ENCODE results near the gene MGAT4C. TPM values are rescaled to one million over a fixed set of nuclear protein-coding genes. Genes with fewer than 3 reads are reported as not detected.

MGAT4C gene
- total RNA-seq, 1 donor from 2014 or later = not detected

GRCh38 chr12:86018361-86018760 is 237.8 kb downstream of the MGAT4C start:
- no peak overlapping the region for H3K27ac Mint-ChIP-seq
- no peaks in the 10 kb centered on the region for H3K9me3 ChIP-seq (ENCODE audit: low read depth)
- no peaks in the 10 kb centered on the region for H3K79me2 ChIP-seq (ENCODE audit: low read depth)
- no peaks in the 10 kb centered on the region for H3K4me1 ChIP-seq
- no peaks in the 10 kb centered on the region for H4K20me1 ChIP-seq (ENCODE audit: low read depth)
- H3K4me1 Mint-ChIP-seq = no peaks in the 10 kb centered on the region
- H3K4me3 ChIP-seq = no peak overlapping the region
- no peak overlapping the region for H3K4me2 ChIP-seq
- H3K27ac ChIP-seq = no peak overlapping the region
- H3K9me3 Mint-ChIP-seq = no peaks in the 10 kb centered on the region
- H3K9ac ChIP-seq = no peak overlapping the region
- no peak overlapping the region for H2AFZ ChIP-seq (replicated peaks)
- no peaks in the 10 kb centered on the region for H3F3A ChIP-seq (ENCODE audit: low read depth)
- H3K27me3 Mint-ChIP-seq (ENCODE audit: insufficient read depth, low read depth) = peaks cover 3% of the 10 kb centered on the region
- TF ChIP-seq EZH2phosphoT487 (IDR thresholded peaks at IDR 0.05) (no peak), EZH2 (IDR thresholded peaks at IDR 0.05) (no peak), CTCF (IDR thresholded peaks at IDR 0.05) (no peak)
- no peak for DNase-seq (ENCODE audit: low spot score)
- H3K4me3 Mint-ChIP-seq = no peak overlapping the region
- no peaks in the 10 kb centered on the region for H3K36me3 ChIP-seq
- no peaks in the 10 kb centered on the region for H3K27me3 ChIP-seq
- H3K36me3 Mint-ChIP-seq = no peaks in the 10 kb centered on the region

GRCh38 chr12:86015026-86015425 is 241.2 kb downstream of the MGAT4C start:
- H3K27me3 ChIP-seq = no peaks in the 10 kb centered on the region
- H2AFZ ChIP-seq (replicated peaks) = no peak overlapping the region
- DNase-seq (ENCODE audit: low spot score) = no peak
- H3F3A ChIP-seq (ENCODE audit: low read depth) = no peaks in the 10 kb centered on the region
- H4K20me1 ChIP-seq (ENCODE audit: low read depth) = no peaks in the 10 kb centered on the region
- TF ChIP-seq EZH2phosphoT487 (IDR thresholded peaks at IDR 0.05) = no peak
- TF ChIP-seq EZH2 (IDR thresholded peaks at IDR 0.05) = no peak
- TF ChIP-seq CTCF (IDR thresholded peaks at IDR 0.05) = no peak
- H3K4me1 Mint-ChIP-seq = no peaks in the 10 kb centered on the region
- no peaks in the 10 kb centered on the region for H3K9me3 ChIP-seq (ENCODE audit: low read depth)
- H3K9ac ChIP-seq = no peak overlapping the region
- H3K27ac ChIP-seq = no peak overlapping the region
- no peak overlapping the region for H3K4me3 ChIP-seq
- no peaks in the 10 kb centered on the region for H3K36me3 Mint-ChIP-seq
- no peaks in the 10 kb centered on the region for H3K79me2 ChIP-seq (ENCODE audit: low read depth)
- no peak overlapping the region for H3K27ac Mint-ChIP-seq
- no peaks in the 10 kb centered on the region for H3K4me1 ChIP-seq
- no peak overlapping the region for H3K4me3 Mint-ChIP-seq
- H3K27me3 Mint-ChIP-seq (ENCODE audit: insufficient read depth, low read depth) = peaks cover 3% of the 10 kb centered on the region
- no peak overlapping the region for H3K4me2 ChIP-seq
- no peaks in the 10 kb centered on the region for H3K36me3 ChIP-seq
- no peaks in the 10 kb centered on the region for H3K9me3 Mint-ChIP-seq

GRCh38 chr12:86006727-86007126 is 249.5 kb downstream of the MGAT4C start:
- Histone ChIP-seq H2AFZ (replicated peaks) (no peak overlapping the region), H3K79me2 (ENCODE audit: low read depth) (no peaks in the 10 kb centered on the region), H3K4me3 (no peak overlapping the region), H3K4me1 (no peaks in the 10 kb centered on the region), H4K20me1 (ENCODE audit: low read depth) (no peaks in the 10 kb centered on the region), H3F3A (ENCODE audit: low read depth) (no peaks in the 10 kb centered on the region), H3K36me3 (no peaks in the 10 kb centered on the region), H3K27me3 (no peaks in the 10 kb centered on the region), H3K27ac (no peak overlapping the region), H3K9me3 (ENCODE audit: low read depth) (no peaks in the 10 kb centered on the region), H3K9ac (no peak overlapping the region), H3K4me2 (no peak overlapping the region)
- Mint-ChIP-seq H3K4me1 (peaks cover 2% of the 10 kb centered on the region), H3K27me3 (ENCODE audit: insufficient read depth, low read depth) (no peaks in the 10 kb centered on the region), H3K27ac (no peak overlapping the region), H3K4me3 (no peak overlapping the region), H3K9me3 (no peaks in the 10 kb centered on the region), H3K36me3 (no peaks in the 10 kb centered on the region)
- no peak for TF ChIP-seq EZH2phosphoT487 (IDR thresholded peaks at IDR 0.05)
- TF ChIP-seq CTCF (IDR thresholded peaks at IDR 0.05) = no peak
- no peak for TF ChIP-seq EZH2 (IDR thresholded peaks at IDR 0.05)
- no peak for DNase-seq (ENCODE audit: low spot score)
